HG03342 (cell line): Measurements from ENCODE around the gene RAPGEF3.

Source experiments
- ATAC-seq: cut with Tn5 transposase; IDR thresholded peaks from one replicate; pipeline ENCODE4 v1.9.1; 2021; ENCODE audit warnings: mild to moderate bottlenecking, moderate library complexity; ENCODE audit not compliant: unreplicated experiment

RAPGEF3 gene

GRCh38 chr12:47725893-47726292, 32.8 kb downstream of the RAPGEF3 start:
- peak; percentile 91 for ATAC-seq

- ATAC-seq = no peak
Observed at GRCh38 chr12:47725091-47725772, 33.4 kb downstream of the RAPGEF3 start, which contains the start of gene ENDOU. Gene ENDOU (minus strand): TSS chr12:47725490. CDS start chr12:47725413, 77 bp downstream.

GRCh38 chr12:47722941-47723631, 35.6 kb downstream of the RAPGEF3 start:
- no peak for ATAC-seq

GRCh38 chr12:47722136-47722834, 36.4 kb downstream of the RAPGEF3 start:
- ATAC-seq = no peak

GRCh38 chr12:47721431-47721973, 37.2 kb downstream of the RAPGEF3 start:
- ATAC-seq = no peak

- no peak for ATAC-seq
Observed at GRCh38 chr12:47718531-47718930, 40.1 kb downstream of the RAPGEF3 start.

- no peak for ATAC-seq
Observed at GRCh38 chr12:47717443-47718193, 41.1 kb downstream of the RAPGEF3 start.

GRCh38 chr12:47717046-47717442, 41.6 kb downstream of the RAPGEF3 start:
- no peak for ATAC-seq

- no peak for ATAC-seq
Observed at GRCh38 chr12:47715877-47716548, 42.7 kb downstream of the RAPGEF3 start.

GRCh38 chr12:47715393-47715876, 43.2 kb downstream of the RAPGEF3 start:
- peak; percentile 78 for ATAC-seq

GRCh38 chr12:47714826-47715386, 43.8 kb downstream of the RAPGEF3 start:
- ATAC-seq = no peak

GRCh38 chr12:47712171-47712570, 46.5 kb downstream of the RAPGEF3 start:
- no peak for ATAC-seq

- no peak for ATAC-seq
Observed at GRCh38 chr12:47711448-47711847, 47.2 kb downstream of the RAPGEF3 start.

- no peak for ATAC-seq
Observed at GRCh38 chr12:47710278-47710677, 48.4 kb downstream of the RAPGEF3 start.

- ATAC-seq = no peak
Observed at GRCh38 chr12:47709671-47710070, 49.0 kb downstream of the RAPGEF3 start.

- ATAC-seq = no peak
Observed at GRCh38 chr12:47709237-47709636, 49.4 kb downstream of the RAPGEF3 start.

- ATAC-seq = no peak
Observed at GRCh38 chr12:47707905-47708543, 50.7 kb downstream of the RAPGEF3 start.

- no peak for ATAC-seq
Observed at GRCh38 chr12:47707355-47707754, 51.3 kb downstream of the RAPGEF3 start.
